Measurements from ENCODE around the gene PRDX3. TPM values are rescaled to one million over a fixed set of nuclear protein-coding genes. Genes with fewer than 3 reads are reported as not detected.
A peak's percentile ranks its signal among the peaks of the same experiment; 100 is the strongest.

Gene PRDX3
- total RNA-seq, 1 donor from 2014 or later: 83.2 TPM

DNA sequence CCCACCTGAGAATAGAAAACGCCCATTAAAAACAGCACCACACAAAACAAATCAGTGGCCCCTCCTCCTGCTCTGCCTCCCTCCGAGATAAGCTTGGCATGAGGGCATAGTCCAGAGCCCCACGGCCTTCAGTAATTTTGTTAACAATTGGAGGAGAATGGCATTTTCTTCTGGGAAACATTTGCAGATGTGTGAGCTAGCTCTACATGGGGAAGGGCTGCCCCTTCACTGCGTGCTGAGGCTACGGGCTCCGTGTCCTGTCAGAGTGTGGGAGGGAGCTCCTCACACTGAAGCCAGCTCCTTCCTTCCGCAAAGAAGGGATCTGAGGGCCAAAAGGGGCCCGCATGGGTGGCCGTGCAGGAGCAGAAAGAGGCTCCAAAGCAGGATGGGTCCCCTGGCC, 43.9 kb upstream of the PRDX3 start:
- Histone ChIP-seq H3K9me3 (no peaks in the 10 kb centered on the region), H3K27ac (peak overlapping the region; percentile 68), H3K4me3 (no peak overlapping the region), H3K36me3 (no peaks in the 10 kb centered on the region), H3K27me3 (no peaks in the 10 kb centered on the region), H3K4me1 (peaks cover 63% of the 10 kb centered on the region)
- no peak for DNase-seq (ENCODE audit: extremely low spot score in 2 of 2)
- intact Hi-C loops (cut with DNase I): no loop called here
- no peak for TF ChIP-seq POLR2A (IDR thresholded peaks at IDR 0.05)
- TF ChIP-seq POLR2AphosphoS5 (IDR thresholded peaks at IDR 0.05; ENCODE audit: insufficient read depth in 1 of 2, low read depth in 1 of 2): no peak
- TF ChIP-seq CTCF (IDR thresholded peaks at IDR 0.05): no peak

DNA sequence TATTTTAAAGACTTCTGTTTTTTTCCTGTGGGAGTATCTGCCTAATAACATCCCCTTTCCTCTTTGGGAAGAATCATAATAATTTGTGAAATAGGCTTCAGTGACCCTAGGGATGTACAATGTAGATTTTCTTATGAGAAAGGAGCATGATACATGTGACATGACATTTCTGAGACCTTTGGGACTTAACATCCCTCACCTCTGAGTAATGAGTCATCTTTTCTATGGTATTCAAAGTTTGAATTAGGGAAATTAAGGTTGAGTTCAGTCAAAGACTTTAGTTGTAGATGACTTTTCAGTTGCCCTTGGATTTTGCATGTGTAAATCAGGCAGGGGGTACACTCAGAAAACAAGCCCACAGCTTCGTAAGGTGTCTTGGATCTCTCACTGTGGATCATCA, 43.1 kb upstream of the PRDX3 start:
- no peak for DNase-seq (ENCODE audit: extremely low spot score in 2 of 2)
- TF ChIP-seq CTCF (IDR thresholded peaks at IDR 0.05): no peak
- TF ChIP-seq POLR2A (IDR thresholded peaks at IDR 0.05): no peak
- TF ChIP-seq POLR2AphosphoS5 (IDR thresholded peaks at IDR 0.05; ENCODE audit: insufficient read depth in 1 of 2, low read depth in 1 of 2): no peak
- intact Hi-C loops (cut with DNase I): no loop called here

GRCh38 chr10:119221201-119221600, 42.6 kb upstream of the PRDX3 start:
- TF ChIP-seq CTCF (IDR thresholded peaks at IDR 0.05) (no peak), POLR2AphosphoS5 (IDR thresholded peaks at IDR 0.05; ENCODE audit: insufficient read depth in 1 of 2, low read depth in 1 of 2) (peak in 1 of 2 donors; percentile 30), POLR2A (IDR thresholded peaks at IDR 0.05) (no peak)
- intact Hi-C loops (cut with DNase I): no loop called here
- no peak for DNase-seq (ENCODE audit: extremely low spot score in 2 of 2)
- Histone ChIP-seq H3K9me3 (no peaks in the 10 kb centered on the region), H3K4me1 (peaks cover 68% of the 10 kb centered on the region), H3K36me3 (no peaks in the 10 kb centered on the region), H3K27ac (peak overlapping the region; percentile 68), H3K27me3 (no peaks in the 10 kb centered on the region), H3K4me3 (no peak overlapping the region)

More for the DNA sequence above, 43.1 kb upstream of the PRDX3 start:
- Histone ChIP-seq H3K9me3 (no peaks in the 10 kb centered on the region), H3K4me3 (no peak overlapping the region), H3K27me3 (no peaks in the 10 kb centered on the region), H3K4me1 (peaks cover 68% of the 10 kb centered on the region), H3K27ac (peak overlapping the region; percentile 68), H3K36me3 (no peaks in the 10 kb centered on the region)

DNA sequence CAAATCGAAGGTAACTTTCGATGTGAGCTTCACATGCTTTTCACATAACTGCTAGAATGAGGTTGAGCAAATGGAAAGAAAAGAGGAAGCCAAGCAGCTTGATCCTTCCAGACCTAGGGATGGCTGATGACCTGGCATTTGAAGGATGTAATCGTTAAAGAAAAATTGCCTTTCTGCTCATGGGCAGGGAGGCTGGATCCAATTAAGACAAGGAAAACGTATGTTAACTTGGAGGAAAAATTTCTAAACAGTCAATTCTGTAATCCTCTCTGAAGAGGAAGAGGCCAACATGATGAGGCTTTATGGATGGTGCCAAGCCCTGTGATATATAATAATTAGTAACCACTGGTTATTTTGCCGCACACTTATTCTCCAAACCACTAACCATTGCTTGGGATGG, 41.3 kb upstream of the PRDX3 start:
- Histone ChIP-seq H3K4me1 (peaks cover 73% of the 10 kb centered on the region), H3K27ac (peak overlapping the region; percentile 68), H3K9me3 (no peaks in the 10 kb centered on the region)

More for the DNA sequence above, 41.3 kb upstream of the PRDX3 start:
- DNase-seq (ENCODE audit: extremely low spot score in 2 of 2): no peak
- H3K36me3 ChIP-seq: no peaks in the 10 kb centered on the region
- TF ChIP-seq POLR2A (IDR thresholded peaks at IDR 0.05): no peak
- no peak for TF ChIP-seq POLR2AphosphoS5 (IDR thresholded peaks at IDR 0.05; ENCODE audit: insufficient read depth in 1 of 2, low read depth in 1 of 2)
- no peak for TF ChIP-seq CTCF (IDR thresholded peaks at IDR 0.05)
- intact Hi-C loops (cut with DNase I): no loop called here
- H3K4me3 ChIP-seq: no peak overlapping the region
- H3K27me3 ChIP-seq: no peaks in the 10 kb centered on the region
